Stimulated activated CD8-positive, alpha-beta memory T cell treated with anti-CD3 and anti-CD28 coated beads, Interleukin-15, amount 100 ng/mL, for 1 hour (primary cell): Measurements from ENCODE around the gene IL25.
"Not testable (repeated sequence)": the region's sequence is repeated elsewhere in the genome, so short reads cannot be mapped to it uniquely, and the experiment has no call there.

Source experiments
- DNase-seq: peaks from one replicate; pipeline ENCODE4 v3.0.0-alpha.2; 2020; ENCODE audit warnings: low read depth

IL25 gene

GRCh38 chr14:23375527-23376251, 3.1 kb downstream of the IL25 start:
- DNase-seq, result no peak

- DNase-seq, result no peak
Measured at GRCh38 chr14:23376482-23377197, 4.0 kb downstream of the IL25 start, which contains the start of gene CMTM5. Gene CMTM5 (plus strand): TSS chr14:23377046. CDS start chr14:23377252, 206 bp downstream.

GRCh38 chr14:23377198-23377550, 4.6 kb downstream of the IL25 start:
- DNase-seq, result no peak

GRCh38 chr14:23377573-23378563, 5.3 kb downstream of the IL25 start:
- DNase-seq, result no peak

- DNase-seq, result no peak
Measured at GRCh38 chr14:23378612-23379220, 6.1 kb downstream of the IL25 start.

GRCh38 chr14:23379366-23380196, 7.0 kb downstream of the IL25 start:
- peak; percentile 44 for DNase-seq

GRCh38 chr14:23380197-23380914, 7.7 kb downstream of the IL25 start:
- no peak for DNase-seq

- no peak for DNase-seq
Measured at GRCh38 chr14:23380976-23381375, 8.4 kb downstream of the IL25 start.

- DNase-seq, result no peak
Measured at GRCh38 chr14:23381871-23382270, 9.3 kb downstream of the IL25 start.

- no peak for DNase-seq
Measured at GRCh38 chr14:23382276-23382675, 9.7 kb downstream of the IL25 start.

- no peak for DNase-seq
Measured at GRCh38 chr14:23382731-23383440, 10.3 kb downstream of the IL25 start.

- DNase-seq, result no peak
Measured at GRCh38 chr14:23384364-23385080, 11.9 kb downstream of the IL25 start.

- DNase-seq, result no peak
Measured at GRCh38 chr14:23385244-23385641, 12.6 kb downstream of the IL25 start.

GRCh38 chr14:23385642-23386265, 13.1 kb downstream of the IL25 start:
- no peak for DNase-seq

GRCh38 chr14:23386266-23386657, 13.7 kb downstream of the IL25 start:
- not testable (repeated sequence) for DNase-seq

- no peak for DNase-seq
Measured at GRCh38 chr14:23386999-23387398, 14.4 kb downstream of the IL25 start.

GRCh38 chr14:23387916-23388882, 15.6 kb downstream of the IL25 start:
- no peak for DNase-seq
